GM12891 (cell line): ENCODE data around the gene PIGQ.

ENCODE experiments used
- DNase-seq: peaks from one replicate; pipeline ENCODE4 v3.0.0; 2011; ENCODE audit warnings: low spot score; ENCODE audit not compliant: insufficient read length
- FAIRE-seq: peaks from 2 replicates; lab custom pipeline; 2011; peaks lifted over from hg19 to GRCh38; lab: Jason Lieb, UNC
- PAX5 ChIP-seq: IDR thresholded peaks from 2 replicates; pipeline ENCODE4 v1.6.1; 2011; ENCODE audit warnings: low read length, moderate library complexity, mild to moderate bottlenecking; ENCODE audit not compliant: insufficient read depth, severe bottlenecking
- POLR2A ChIP-seq: IDR thresholded peaks from 2 replicates; pipeline ENCODE4 v1.6.1; 2011; ENCODE audit warnings: low read depth, low read length, control low read depth
- POLR2AphosphoS5 ChIP-seq: IDR thresholded peaks from 2 replicates; pipeline ENCODE4 v1.6.1; 2011; ENCODE audit warnings: low read depth, low read length, control low read depth
- POU2F2 ChIP-seq: IDR thresholded peaks from 2 replicates; pipeline ENCODE4 v1.6.1; 2011; ENCODE audit warnings: low read depth, mild to moderate bottlenecking, control low read depth, low read length, moderate library complexity
- SPI1 ChIP-seq: IDR thresholded peaks from 2 replicates; pipeline ENCODE4 v1.6.1; 2011; ENCODE audit warnings: low read depth, low read length, control low read depth
- TAF1 ChIP-seq: IDR thresholded peaks from 2 replicates; pipeline ENCODE4 v1.6.1; 2011; ENCODE audit warnings: low read depth, low read length, control low read depth

Gene PIGQ

DNA sequence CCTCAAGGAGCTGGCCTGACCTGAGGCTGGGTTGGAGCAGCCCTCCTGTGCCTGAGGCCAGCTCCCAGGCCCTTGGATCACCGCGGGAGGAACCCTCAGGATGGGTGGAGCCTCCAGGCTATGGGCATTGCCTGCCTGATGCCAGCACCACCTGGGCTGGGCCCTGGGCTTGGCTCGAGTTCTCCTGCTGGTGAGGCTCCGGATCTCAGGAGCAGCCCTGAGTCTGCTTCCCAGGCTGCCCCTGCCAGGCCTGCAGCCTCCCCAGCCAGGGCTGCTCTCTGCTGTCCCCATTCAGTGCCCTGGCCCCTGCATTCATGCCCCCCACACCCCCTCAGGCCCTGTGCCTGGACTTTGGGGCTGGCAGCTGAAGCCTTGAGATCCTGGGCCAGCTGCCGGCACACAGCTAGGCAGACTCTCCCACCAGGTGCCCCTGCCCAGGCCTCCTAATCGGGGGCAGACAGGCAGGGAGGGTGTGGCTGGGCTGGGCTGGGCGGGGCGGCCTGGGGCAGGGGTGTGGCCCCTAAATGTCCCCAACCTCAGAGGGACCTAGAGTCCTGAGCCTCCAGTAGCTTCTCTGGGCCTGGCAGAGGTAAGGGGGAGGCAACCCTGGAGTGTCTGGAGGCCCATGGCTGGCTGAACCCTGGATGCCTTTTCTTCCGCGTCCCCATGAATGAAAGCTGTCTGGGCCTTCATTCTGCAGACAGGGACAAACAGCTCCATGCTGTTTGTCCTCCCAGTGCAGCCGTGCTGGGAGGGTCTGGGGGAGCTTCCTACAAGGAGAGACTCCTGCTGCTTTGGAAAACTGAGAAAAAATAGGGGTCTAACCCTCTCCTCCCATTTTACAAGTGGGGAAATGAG, 1.1 kb upstream of the PIGQ start:
- FAIRE-seq: no peak
- no peak for DNase-seq
- TF ChIP-seq POLR2A (no peak), POLR2AphosphoS5 (no peak), SPI1 (no peak), POU2F2 (no peak), TAF1 (no peak), PAX5 (no peak)

DNA sequence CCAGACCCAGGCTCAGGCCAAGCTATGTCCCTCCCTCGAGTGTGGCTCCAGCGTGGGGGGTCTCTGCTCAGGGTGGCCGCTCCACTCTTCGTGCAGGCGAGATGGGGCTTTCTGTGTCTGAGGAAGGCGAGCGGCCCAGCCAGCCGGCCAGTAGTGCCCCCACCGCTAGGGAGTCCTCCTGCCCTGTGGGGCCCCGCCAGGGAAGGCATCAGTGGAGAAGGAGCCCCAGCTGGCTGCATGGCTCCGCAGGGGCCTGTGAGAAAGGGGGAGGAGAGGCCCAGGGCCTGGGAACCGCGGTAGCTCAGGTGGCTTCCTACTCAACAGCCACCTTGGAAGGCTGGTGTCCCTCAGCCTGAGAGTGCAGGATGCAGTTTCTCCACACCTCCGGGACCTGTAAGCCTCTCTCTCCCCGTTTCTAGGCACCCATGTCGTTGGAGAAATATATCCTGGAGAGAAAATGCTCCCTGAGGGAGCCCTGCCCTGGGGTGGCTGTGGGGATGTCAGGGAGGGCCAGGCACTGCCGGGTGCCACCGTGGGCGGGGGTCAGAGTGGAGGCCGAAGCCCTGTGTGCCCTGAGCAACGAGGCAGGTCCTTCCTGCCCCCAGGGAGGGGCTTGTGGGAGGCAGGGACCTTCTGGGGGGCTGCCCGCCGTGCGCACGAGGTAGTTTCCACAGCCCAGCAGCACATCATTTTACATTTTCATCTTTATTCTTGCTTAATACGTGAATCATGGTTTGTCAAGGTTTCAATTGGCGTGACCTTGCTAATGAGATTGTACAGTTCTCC, 3.3 kb downstream of the PIGQ start:
- DNase-seq (no peak), FAIRE-seq (no peak)
- TF ChIP-seq POLR2AphosphoS5 (no peak), SPI1 (no peak), PAX5 (no peak), POLR2A (no peak)

DNA sequence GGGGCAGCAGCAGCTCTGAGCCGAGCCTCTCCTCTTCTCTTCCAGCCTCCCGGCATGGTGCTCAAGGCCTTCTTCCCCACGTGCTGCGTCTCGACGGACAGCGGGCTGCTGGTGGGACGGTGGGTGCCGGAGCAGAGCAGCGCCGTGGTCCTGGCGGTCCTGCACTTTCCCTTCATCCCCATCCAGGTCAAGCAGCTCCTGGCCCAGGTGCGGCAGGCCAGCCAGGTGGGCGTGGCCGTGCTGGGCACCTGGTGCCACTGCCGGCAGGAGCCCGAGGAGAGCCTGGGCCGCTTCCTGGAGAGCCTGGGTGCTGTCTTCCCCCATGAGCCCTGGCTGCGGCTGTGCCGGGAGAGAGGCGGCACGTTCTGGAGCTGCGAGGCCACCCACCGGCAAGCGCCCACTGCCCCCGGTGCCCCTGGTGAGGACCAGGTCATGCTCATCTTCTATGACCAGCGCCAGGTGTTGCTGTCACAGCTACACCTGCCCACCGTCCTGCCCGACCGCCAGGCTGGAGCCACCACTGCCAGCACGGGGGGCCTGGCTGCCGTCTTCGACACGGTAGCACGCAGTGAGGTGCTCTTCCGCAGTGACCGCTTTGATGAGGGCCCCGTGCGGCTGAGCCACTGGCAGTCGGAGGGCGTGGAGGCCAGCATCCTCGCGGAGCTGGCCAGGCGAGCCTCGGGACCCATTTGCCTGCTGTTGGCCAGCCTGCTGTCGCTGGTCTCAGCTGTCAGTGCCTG, 4.4 kb downstream of the PIGQ start:
- FAIRE-seq (no peak), DNase-seq (no peak)
- TF ChIP-seq POLR2A: no peak
- TF ChIP-seq SPI1: no peak
- no peak for TF ChIP-seq PAX5
- TF ChIP-seq POLR2AphosphoS5: no peak
- no peak for TF ChIP-seq POU2F2
- TF ChIP-seq TAF1: no peak

DNA sequence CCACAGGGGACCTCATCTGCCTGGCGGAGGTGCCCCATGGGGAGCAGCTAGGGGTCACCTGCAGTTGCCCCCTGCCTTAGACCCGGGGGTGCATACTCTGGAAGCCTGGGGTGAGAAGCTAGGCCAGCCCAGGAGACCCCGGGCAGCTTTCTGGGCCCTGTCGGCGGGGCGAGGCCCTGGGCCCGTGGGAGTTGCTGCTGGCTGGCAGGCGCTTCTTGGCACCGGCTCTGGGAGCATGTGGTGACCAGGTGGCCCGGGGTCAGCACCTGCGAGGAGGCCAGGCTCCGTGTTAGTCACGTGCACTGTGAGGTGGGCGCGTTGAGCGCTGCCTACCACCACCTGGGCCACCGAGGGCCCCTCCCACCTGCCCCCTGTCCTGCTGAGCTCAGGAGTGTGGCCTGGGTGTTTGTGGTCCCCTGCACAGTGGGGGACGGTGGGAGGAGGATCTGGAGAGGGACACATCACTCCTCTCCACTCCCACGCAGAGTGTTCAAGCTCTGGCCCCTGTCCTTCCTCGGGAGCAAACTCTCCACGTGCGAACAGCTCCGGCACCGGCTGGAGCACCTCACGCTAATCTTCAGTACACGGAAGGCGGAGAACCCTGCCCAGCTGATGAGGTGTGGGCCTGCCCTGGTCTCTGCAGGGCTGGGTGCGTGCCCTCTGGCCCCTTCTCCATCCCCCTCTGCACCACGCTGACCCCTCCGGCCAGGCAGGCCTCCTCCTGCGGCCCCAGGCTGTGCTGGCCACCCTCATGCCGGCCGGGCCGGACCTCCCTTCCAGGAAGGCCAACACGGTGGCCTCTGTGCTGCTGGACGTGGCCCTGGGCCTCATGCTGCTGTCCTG, 5.8 kb downstream of the PIGQ start:
- DNase-seq: no peak
- TF ChIP-seq SPI1: no peak
- TF ChIP-seq POLR2AphosphoS5: no peak
- TF ChIP-seq POU2F2: no peak
- no peak for TF ChIP-seq TAF1
- no peak for TF ChIP-seq POLR2A
- no peak for TF ChIP-seq PAX5
- no peak for FAIRE-seq

DNA sequence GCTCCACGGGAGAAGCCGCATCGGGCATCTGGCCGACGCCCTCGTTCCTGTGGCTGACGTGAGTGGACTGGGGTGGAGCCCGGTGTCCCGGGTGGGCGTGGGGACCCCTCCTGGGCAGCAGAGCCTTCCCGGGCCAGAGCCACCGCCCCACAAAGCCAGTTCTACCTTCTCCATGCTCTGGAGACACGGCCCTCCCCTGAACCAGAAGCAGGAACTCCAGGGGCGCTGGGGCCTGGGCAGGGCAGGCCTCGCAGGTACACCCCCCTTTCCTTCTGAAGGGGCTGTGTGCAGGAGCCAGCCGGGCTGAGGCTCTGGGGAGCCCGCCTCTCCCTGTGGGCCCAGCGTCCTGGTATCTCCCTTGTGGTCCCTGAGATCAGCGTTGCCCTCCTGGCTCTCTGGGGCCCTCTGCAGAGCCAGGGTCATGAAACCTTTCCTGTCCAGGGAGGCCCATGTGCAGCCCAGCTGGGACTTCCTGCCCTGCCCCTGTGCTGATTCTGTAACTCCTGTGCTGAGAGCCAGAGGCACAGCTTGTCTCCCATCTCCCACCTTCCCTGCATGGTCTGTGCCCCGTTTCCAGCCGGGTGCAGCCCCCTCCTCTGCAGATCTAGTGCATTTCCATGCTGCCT, 6.5 kb downstream of the PIGQ start:
- no peak for FAIRE-seq
- no peak for TF ChIP-seq PAX5
- no peak for TF ChIP-seq POLR2A
- no peak for TF ChIP-seq TAF1
- TF ChIP-seq POLR2AphosphoS5: no peak
- no peak for TF ChIP-seq POU2F2
- no peak for TF ChIP-seq SPI1
- no peak for DNase-seq

DNA sequence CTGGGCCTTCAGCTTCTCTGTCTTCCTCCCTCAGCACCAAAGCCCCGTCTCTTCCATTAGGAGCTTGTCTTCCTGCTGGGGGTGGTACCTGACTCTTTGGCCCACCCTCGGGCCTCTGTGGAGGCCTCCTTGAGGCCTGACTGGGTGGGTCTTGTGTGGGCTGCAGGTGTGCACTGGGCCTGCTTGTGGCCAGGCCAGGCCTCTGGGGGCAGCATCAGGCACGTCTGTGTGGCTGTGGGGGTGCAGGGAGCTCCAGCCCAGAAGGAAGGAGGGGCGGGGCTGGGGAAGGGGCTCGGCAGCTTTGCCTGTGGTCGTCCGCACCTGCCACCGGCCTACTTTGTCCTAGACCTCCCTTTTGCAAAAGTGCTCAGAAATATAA, 7.0 kb downstream of the PIGQ start:
- FAIRE-seq: no peak
- no peak for DNase-seq
- TF ChIP-seq POU2F2: no peak
- TF ChIP-seq POLR2AphosphoS5: no peak
- no peak for TF ChIP-seq POLR2A
- TF ChIP-seq TAF1: no peak
- no peak for TF ChIP-seq PAX5
- no peak for TF ChIP-seq SPI1

DNA sequence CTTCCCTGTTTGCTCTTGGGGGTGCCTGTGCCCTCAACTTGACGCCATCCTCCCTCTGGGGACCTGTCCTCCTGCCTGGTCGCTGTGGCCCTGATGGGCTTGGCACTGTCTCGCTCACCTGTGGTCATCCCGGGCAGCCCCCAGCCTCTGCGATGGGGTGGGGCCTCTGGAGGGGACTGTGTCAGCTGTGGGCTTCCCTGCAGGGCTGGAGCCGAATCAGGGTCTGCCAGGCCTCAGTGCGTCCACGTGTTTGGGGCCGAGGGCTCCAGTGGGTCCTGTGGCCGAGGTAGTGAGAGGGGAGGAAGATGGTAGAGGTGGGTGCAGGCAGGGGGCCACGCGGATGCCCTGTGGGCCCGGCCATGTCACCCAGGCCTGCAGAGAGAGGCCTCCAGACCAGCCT, 8.0 kb downstream of the PIGQ start:
- TF ChIP-seq SPI1: no peak
- TF ChIP-seq PAX5: no peak
- TF ChIP-seq POLR2A: no peak
- TF ChIP-seq TAF1: no peak
- no peak for TF ChIP-seq POU2F2
- TF ChIP-seq POLR2AphosphoS5: no peak
- DNase-seq (no peak), FAIRE-seq (no peak)

DNA sequence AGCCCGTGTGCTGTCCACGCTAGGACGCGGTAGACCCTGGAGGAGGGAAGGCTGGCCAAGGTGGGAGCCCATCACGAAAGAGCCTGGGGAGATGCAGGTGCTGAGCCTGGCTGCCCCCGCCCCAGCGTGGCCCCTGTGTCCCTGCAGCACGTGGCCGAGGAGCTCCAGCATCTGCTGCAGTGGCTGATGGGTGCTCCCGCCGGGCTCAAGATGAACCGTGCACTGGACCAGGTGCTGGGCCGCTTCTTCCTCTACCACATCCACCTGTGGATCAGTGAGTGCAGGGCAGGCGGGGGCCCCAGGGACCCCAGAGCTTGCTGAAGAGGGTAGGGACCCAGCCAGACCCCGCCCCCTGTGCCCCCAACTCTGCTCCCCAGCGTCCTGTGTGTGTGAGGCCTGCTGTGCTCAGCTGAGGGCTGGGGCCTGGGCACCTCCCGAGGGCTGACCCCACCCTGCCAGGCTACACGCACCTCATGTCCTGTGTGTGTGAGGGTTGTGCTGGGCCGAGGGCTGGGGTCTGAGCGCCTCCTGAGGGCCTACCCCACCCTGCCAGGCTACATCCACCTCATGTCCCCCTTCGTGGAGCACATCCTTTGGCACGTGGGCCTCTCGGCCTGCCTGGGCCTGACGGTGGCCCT, 8.6 kb downstream of the PIGQ start:
- FAIRE-seq (no peak), DNase-seq (no peak)
- TF ChIP-seq POU2F2: no peak
- TF ChIP-seq PAX5: no peak
- no peak for TF ChIP-seq TAF1
- TF ChIP-seq POLR2AphosphoS5: no peak
- TF ChIP-seq POLR2A: no peak
- TF ChIP-seq SPI1: no peak
